Psoas muscle (tissue), 8 donors: Measurements from ENCODE around the gene KLHL35. TPM values are rescaled to one million over a fixed set of nuclear protein-coding genes. Genes with fewer than 3 reads are reported as not detected.

Experiments
- ATAC-seq, 4 donors: fragments of 200-7000 bp; cut with Tn5 transposase; one replicate each; pipeline ENCODE4 v1.9.1; 2020; ENCODE audit warnings: moderate library complexity in 3 of 4, mild to moderate bottlenecking in 2 of 4
- DNase-seq, 2 donors: peaks; one replicate each; pipeline ENCODE4 v3.0.0-alpha.2; 2020
- H3K27ac ChIP-seq: fragments of 200-600 bp; one replicate; pipeline ENCODE4 v1.8.0; 2022
- H3K27me3 ChIP-seq, 3 donors: fragments of 200-600 bp in 1 of 3; one replicate each; pipeline versions ENCODE4 v1.6.1 to v1.8.0; 2013 to 2022; ENCODE audit warnings: low read length in 2 of 3, mild to moderate bottlenecking in 2 of 3, moderate library complexity in 1 of 3; ENCODE audit not compliant: insufficient read depth in 3 of 3
- H3K36me3 ChIP-seq, 2 donors: fragments of 200-600 bp in 1 of 2; one replicate each; pipeline versions ENCODE4 v1.6.1 to v1.8.0; 2013 to 2022; ENCODE audit warnings: low read depth in 1 of 2, mild to moderate bottlenecking in 1 of 2, moderate library complexity in 1 of 2; ENCODE audit not compliant: insufficient read depth in 1 of 2
- H3K4me1 ChIP-seq: fragments of 200-600 bp; one replicate; pipeline ENCODE4 v1.8.0; 2022
- H3K4me3 ChIP-seq: fragments of 200-600 bp; one replicate; pipeline ENCODE4 v1.8.0; 2022; ENCODE audit warnings: mild to moderate bottlenecking
- H3K9me3 ChIP-seq: fragments of 200-600 bp; one replicate; pipeline ENCODE4 v1.8.0; 2022
- WGBS, 3 donors: extraction: QIAGEN DNeasy Blood & Tissue Kit; methylation state at CpG; one replicate each; pipeline versions ENCODE4 v1.1.6 to v1.1.7; 2013; 5-methylcytosine and 5-hydroxymethylcytosine counted together
- intact Hi-C, 2 donors: fragments of 100-400 bp; cut with DNase I; formaldehyde crosslinking; loops; one replicate each; pipeline versions ENCODE4 v1.11.0 to v1.14.2; 2022
- polyA plus RNA-seq, 3 donors: library from polyadenylated mRNA; stranded (reverse); fragments of 200-250 nt; gene quantifications; one replicate each; pipeline ENCODE4 v1.2.3, GENCODE V29; 2013
- total RNA-seq, 4 donors: library from RNA; stranded (reverse); fragmentation: NEBNext Ultra II Directional in 2 of 4; extraction: Animal tissue kit (Norgen Biotek cat#: 25700) in 2 of 4; gene quantifications; one replicate each; pipeline versions ENCODE4 v1.2.1 to v1.2.4, GENCODE V29; 2021 to 2023
- TF ChIP-seq, protein P1 (sequence below): fragments of 200-600 bp; IDR thresholded peaks from one replicate; pipeline ENCODE4 v1.8.0; 2022; ENCODE audit warnings: antibody characterized with exemption
- donor health status: healthy with polysubstance abuse.
- donor health status: DM: no; HTN: no; CAD: no; lungs with moderate emphysema.
- donor health status: Bipolar disorder and iron deficiency.
- donor health status: healthy.
- donor health status: DM: yes; HTN: yes; CAD: no.
- donor health status: DM: no; HTN: no; CAD: no.
- donor health status: DM: no; HTN: no; CAD: no.
- donor health status: DM: yes; HTN: yes; CAD: no.

KLHL35 gene
- total and polyA plus RNA-seq, 7 donors: 0.34 to 4.1 (median 0.56) TPM

DNA sequence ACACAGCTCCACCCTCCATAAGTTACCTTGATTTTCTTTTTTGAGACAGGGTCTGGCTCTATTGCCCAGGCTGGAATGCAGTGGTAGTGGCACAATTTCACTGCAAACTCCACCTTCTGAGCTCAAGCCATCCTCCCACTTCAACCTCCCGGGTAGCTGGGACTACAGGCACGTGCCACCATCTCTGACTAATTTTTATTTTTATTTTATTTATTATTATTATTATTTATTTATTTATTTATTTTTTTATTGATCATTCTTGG is 24.1 kb downstream of the KLHL35 start:
- Histone ChIP-seq H3K27ac (no peak overlapping the region), H3K4me3 (no peak overlapping the region), H3K27me3 (no peaks in the 10 kb centered on the region), H3K36me3 (peaks cover 7 to 61% of the 10 kb centered on the region in 2 donors), H3K4me1 (peaks cover 10% of the 10 kb centered on the region), H3K9me3 (no peaks in the 10 kb centered on the region)
- intact Hi-C loops: no loop called here
- TF ChIP-seq, protein P1, sequence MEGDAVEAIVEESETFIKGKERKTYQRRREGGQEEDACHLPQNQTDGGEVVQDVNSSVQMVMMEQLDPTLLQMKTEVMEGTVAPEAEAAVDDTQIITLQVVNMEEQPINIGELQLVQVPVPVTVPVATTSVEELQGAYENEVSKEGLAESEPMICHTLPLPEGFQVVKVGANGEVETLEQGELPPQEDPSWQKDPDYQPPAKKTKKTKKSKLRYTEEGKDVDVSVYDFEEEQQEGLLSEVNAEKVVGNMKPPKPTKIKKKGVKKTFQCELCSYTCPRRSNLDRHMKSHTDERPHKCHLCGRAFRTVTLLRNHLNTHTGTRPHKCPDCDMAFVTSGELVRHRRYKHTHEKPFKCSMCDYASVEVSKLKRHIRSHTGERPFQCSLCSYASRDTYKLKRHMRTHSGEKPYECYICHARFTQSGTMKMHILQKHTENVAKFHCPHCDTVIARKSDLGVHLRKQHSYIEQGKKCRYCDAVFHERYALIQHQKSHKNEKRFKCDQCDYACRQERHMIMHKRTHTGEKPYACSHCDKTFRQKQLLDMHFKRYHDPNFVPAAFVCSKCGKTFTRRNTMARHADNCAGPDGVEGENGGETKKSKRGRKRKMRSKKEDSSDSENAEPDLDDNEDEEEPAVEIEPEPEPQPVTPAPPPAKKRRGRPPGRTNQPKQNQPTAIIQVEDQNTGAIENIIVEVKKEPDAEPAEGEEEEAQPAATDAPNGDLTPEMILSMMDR: no peak
- DNase-seq: no peak
- no peak for ATAC-seq
- WGBS, 3 donors: 91 to 98% (median 94%) methylated on average over 2 of the region's 2 CpGs

DNA sequence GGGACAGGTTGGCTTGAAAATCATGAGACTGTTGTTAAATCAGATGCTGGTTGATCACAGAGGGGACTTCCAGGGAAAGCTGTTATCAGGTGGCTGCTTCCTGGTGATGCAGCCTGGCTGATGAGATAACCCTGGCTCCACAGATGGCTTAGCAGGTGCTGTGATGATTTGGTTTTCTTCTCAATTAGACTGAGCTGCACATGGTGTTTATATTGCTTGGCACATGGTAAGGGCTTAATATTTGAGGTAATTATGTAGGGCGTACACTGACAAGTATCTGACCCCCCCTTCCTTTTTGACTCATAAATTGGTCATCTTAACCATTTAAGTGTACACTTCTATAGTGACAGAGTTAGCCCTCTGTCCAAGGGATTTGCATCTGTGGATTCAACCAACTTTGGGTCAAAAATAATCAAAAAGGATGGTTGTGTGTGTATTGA is 26.6 kb downstream of the KLHL35 start:
- no peaks in the 10 kb centered on the region for H3K9me3 ChIP-seq
- H3K36me3 ChIP-seq: peaks cover 23 to 64% of the 10 kb centered on the region in 2 donors
- H3K4me3 ChIP-seq: no peak overlapping the region
- no peak overlapping the region for H3K27ac ChIP-seq
- intact Hi-C loops: no loop called here
- TF ChIP-seq, protein P1: no peak
- H3K4me1 ChIP-seq: peaks cover 26% of the 10 kb centered on the region
- H3K27me3 ChIP-seq: no peaks in the 10 kb centered on the region
- no peak for DNase-seq
- WGBS, 3 donors: 26 to 35% (median 32%) methylated on average over 1 of the region's 1 CpG
- no peak for ATAC-seq

DNA sequence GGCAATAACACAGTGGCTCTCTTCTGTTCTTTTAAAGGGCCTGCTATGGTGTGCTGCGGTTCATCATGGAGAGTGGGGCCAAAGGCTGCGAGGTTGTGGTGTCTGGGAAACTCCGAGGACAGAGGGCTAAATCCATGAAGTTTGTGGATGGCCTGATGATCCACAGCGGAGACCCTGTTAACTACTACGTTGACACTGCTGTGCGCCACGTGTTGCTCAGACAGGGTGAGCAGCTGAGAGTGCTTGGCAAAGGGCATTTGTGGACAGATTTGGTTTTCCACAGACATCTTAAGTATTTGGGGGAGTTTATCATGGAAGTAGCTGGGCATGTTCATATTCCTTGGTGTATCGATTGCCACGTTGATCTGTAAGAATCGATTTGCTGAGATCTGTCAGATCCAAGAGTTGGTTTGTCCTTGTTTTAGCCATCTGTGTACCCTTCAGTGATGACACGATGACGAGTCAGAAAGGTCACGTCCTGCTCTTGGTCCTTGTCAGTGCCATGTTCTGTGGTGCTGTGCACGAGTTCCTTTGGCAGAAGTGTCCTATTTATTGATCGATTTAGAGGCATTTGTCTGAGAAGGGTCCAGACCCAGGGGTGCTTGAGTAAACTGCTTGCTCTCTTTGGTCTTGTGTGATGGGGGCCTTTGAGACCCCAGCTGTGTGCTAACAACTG is 28.9 kb downstream of the KLHL35 start:
- no peak for DNase-seq
- ATAC-seq: no peak
- TF ChIP-seq, protein P1: no peak
- Histone ChIP-seq H3K4me3 (no peak overlapping the region), H3K27ac (peak overlapping the region; percentile 36), H3K27me3 (no peaks in the 10 kb centered on the region), H3K36me3 (peaks cover 23 to 80% of the 10 kb centered on the region in 2 donors), H3K9me3 (no peaks in the 10 kb centered on the region), H3K4me1 (peaks cover 36% of the 10 kb centered on the region)
- intact Hi-C loops: no loop called here
- WGBS, 3 donors: 79 to 86% (median 80%) methylated on average over 15 of the region's 15 CpGs

DNA sequence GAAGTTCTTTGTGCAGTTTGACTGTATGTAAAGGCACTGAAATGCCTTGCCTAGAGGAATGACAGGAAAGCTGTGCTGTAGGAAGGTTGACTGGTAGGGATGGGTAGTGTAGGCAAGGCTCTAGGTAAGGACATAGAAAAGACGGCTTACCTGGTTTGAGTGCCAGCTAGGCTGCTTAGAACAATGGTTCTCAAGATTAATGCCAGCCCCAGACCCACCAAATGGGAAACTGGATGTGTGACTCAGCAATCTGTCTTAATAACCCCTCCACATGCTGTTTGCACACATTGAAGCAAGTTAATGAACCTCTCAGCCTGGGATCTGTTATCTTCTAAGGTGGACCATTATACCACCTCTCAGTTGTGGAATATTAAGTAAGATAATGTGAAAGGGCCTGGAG is 30.0 kb downstream of the KLHL35 start:
- H3K27ac ChIP-seq: peak overlapping the region; percentile 91
- 65 to 90% (median 79%) methylated on average over 1 of the region's 1 CpG for WGBS, 3 donors
- TF ChIP-seq, protein P1: no peak
- H3K36me3 ChIP-seq: peaks cover 23 to 76% of the 10 kb centered on the region in 2 donors
- H3K4me3 ChIP-seq: peak overlapping the region; percentile 78
- no peak for DNase-seq
- intact Hi-C loops: no loop called here
- no peaks in the 10 kb centered on the region for H3K27me3 ChIP-seq
- peaks cover 36% of the 10 kb centered on the region for H3K4me1 ChIP-seq
- no peak for ATAC-seq
- H3K9me3 ChIP-seq: no peaks in the 10 kb centered on the region
